HepG2 (cell line): ENCODE measurements around the gene TNRC18. TPM values are rescaled to one million over a fixed set of nuclear protein-coding genes. Genes with fewer than 3 reads are reported as not detected.

ENCODE experiments used
- FOSL1 ChIP-seq: sonication (generic); formaldehyde crosslinking; IDR thresholded peaks from 2 replicates; pipeline ENCODE4 v1.9.0; 2021; ENCODE audit warnings: missing genetic modification reagents, borderline replicate concordance
- HIVEP1 ChIP-seq: sonication (generic); formaldehyde crosslinking; IDR thresholded peaks from 2 replicates; pipeline ENCODE4 v1.4.0; 2020; ENCODE audit warnings: mild to moderate bottlenecking, missing genetic modification reagents
- HOXA9 ChIP-seq: sonication (generic); formaldehyde crosslinking; IDR thresholded peaks from 2 replicates; pipeline ENCODE4 v1.8.1; 2022; ENCODE audit warnings: missing genetic modification reagents, mild to moderate bottlenecking, moderate library complexity, borderline replicate concordance
- ISX ChIP-seq: sonication (generic); formaldehyde crosslinking; conservative IDR thresholded peaks from 2 replicates; pipeline ENCODE4 v1.5.0; 2020; ENCODE audit warnings: missing genetic modification reagents
- KLF16 ChIP-seq, 2 experiments: sonication (generic) in 1 of 2; formaldehyde crosslinking in 1 of 2; IDR thresholded peaks; 2 replicates each; pipeline versions ENCODE4 v1.6.1 to v1.8.0; 2016 to 2023; ENCODE audit warnings: missing genetic modification reagents in 2 of 2, missing compliant biosample characterization in 1 of 2
- KMT2A ChIP-seq: sonication (generic); formaldehyde crosslinking; IDR thresholded peaks from 2 replicates; pipeline ENCODE4 v1.4.0; 2020; ENCODE audit warnings: missing genetic modification reagents
- ONECUT2 ChIP-seq: sonication (generic); formaldehyde crosslinking; IDR thresholded peaks from 2 replicates; pipeline ENCODE4 v1.4.0; 2020; ENCODE audit warnings: missing genetic modification reagents
- PCBP2 ChIP-seq: fragments of 200-400 bp; formaldehyde crosslinking; optimal IDR thresholded peaks from 2 replicates; pipeline ENCODE3; 2018; ENCODE audit warnings: low read length, low read depth; ENCODE audit not compliant: poor library complexity, severe bottlenecking
- TBX3 ChIP-seq: fragments of 450-650 bp; IDR thresholded peaks from 2 replicates; pipeline ENCODE4 v1.6.1; 2017; ENCODE audit warnings: antibody characterized with exemption, mild to moderate bottlenecking, inconsistent platforms, borderline replicate concordance
- YEATS2 ChIP-seq: sonication (generic); formaldehyde crosslinking; IDR thresholded peaks from 2 replicates; pipeline ENCODE4 v1.4.0; 2020; ENCODE audit warnings: missing genetic modification reagents, borderline replicate concordance
- ZFYVE20 ChIP-seq: sonication (generic); formaldehyde crosslinking; IDR thresholded peaks from 2 replicates; pipeline ENCODE4 v1.8.0; 2023; ENCODE audit warnings: low read depth, mild to moderate bottlenecking, moderate library complexity, missing genetic modification reagents, borderline replicate concordance
- ZNF256 ChIP-seq: sonication (generic); formaldehyde crosslinking; conservative IDR thresholded peaks from 2 replicates; pipeline ENCODE4 v1.4.0; 2020; ENCODE audit warnings: missing genetic modification reagents
- ZNF260 ChIP-seq: sonication (generic); formaldehyde crosslinking; IDR thresholded peaks from 2 replicates; pipeline ENCODE4 v1.4.0; 2020; ENCODE audit warnings: missing genetic modification reagents, low read depth, mild to moderate bottlenecking, borderline replicate concordance
- ZNF441 ChIP-seq: sonication (generic); formaldehyde crosslinking; IDR thresholded peaks from 2 replicates; pipeline ENCODE4 v1.7.0; 2021; ENCODE audit warnings: missing genetic modification reagents, borderline replicate concordance
- ZNF557 ChIP-seq: sonication (generic); formaldehyde crosslinking; IDR thresholded peaks from 2 replicates; pipeline ENCODE4 v1.4.0; 2020; ENCODE audit warnings: missing genetic modification reagents
- ZNF607 ChIP-seq: sonication (generic); formaldehyde crosslinking; IDR thresholded peaks from 2 replicates; pipeline ENCODE4 v1.5.1; 2020; ENCODE audit warnings: missing genetic modification reagents, mild to moderate bottlenecking, borderline replicate concordance
- ZNF724P ChIP-seq: sonication (generic); formaldehyde crosslinking; IDR thresholded peaks from 2 replicates; pipeline ENCODE4 v1.8.0; 2022; ENCODE audit warnings: missing genetic modification reagents, borderline replicate concordance
- ZSCAN31 ChIP-seq: sonication (generic); formaldehyde crosslinking; IDR thresholded peaks from 2 replicates; pipeline ENCODE4 v1.5.0; 2020; ENCODE audit warnings: low read depth, mild to moderate bottlenecking, missing genetic modification reagents
- polyA plus RNA-seq, 8 experiments: library from polyadenylated mRNA; depleted of rRNA in 3 of 8; stranded (reverse) in 7 of 8; unstranded in 1 of 8; fragments of >200 nt; fragmentation: Illumina TruSeq in 4 of 8; extraction: Trizol in 4 of 8; gene quantifications; 2 replicates each; pipeline versions ENCODE4 v1.2.1 to v1.2.3, GENCODE V29; 2011 to 2016; ENCODE audit warnings: low read depth in 4 of 8, missing spikeins in 1 of 8, mixed read lengths in 1 of 8; ENCODE audit not compliant: insufficient read depth in 1 of 8
- total RNA-seq, 5 experiments: library from RNA; depleted of rRNA; stranded (reverse); fragments of >200 nt; fragmentation: Illumina TruSeq; extraction: Trizol; gene quantifications; 2 replicates each; pipeline ENCODE4 v1.2.3, GENCODE V29; 2016; ENCODE audit warnings: low read depth in 1 of 5
- TF ChIP-seq, protein P1 (sequence below): fragments of 450-650 bp; IDR thresholded peaks from 2 replicates; pipeline ENCODE4 v1.6.1; 2017; ENCODE audit warnings: mild to moderate bottlenecking
- TF ChIP-seq, protein P2 (sequence below): sonication (generic); formaldehyde crosslinking; IDR thresholded peaks from 2 replicates; pipeline ENCODE4 v1.5.1; 2020; ENCODE audit warnings: missing genetic modification reagents, mild to moderate bottlenecking, borderline replicate concordance
- TF ChIP-seq, protein P3 (sequence below): IDR thresholded peaks from 2 replicates; pipeline ENCODE4 v1.6.1; 2012; ENCODE audit warnings: low read depth, low read length, improper control_type of control experiment
- TF ChIP-seq, protein P4 (sequence below): sonication (generic); formaldehyde crosslinking; IDR thresholded peaks from 2 replicates; pipeline ENCODE4 v1.8.0; 2022; ENCODE audit warnings: mild to moderate bottlenecking, missing genetic modification reagents

Gene TNRC18
- total and polyA plus RNA-seq, 2 of the 13 experiments (the other 11 are each of a cell fraction or from before 2014, with no cell fraction given), result 11.7 to 17.4 TPM

DNA sequence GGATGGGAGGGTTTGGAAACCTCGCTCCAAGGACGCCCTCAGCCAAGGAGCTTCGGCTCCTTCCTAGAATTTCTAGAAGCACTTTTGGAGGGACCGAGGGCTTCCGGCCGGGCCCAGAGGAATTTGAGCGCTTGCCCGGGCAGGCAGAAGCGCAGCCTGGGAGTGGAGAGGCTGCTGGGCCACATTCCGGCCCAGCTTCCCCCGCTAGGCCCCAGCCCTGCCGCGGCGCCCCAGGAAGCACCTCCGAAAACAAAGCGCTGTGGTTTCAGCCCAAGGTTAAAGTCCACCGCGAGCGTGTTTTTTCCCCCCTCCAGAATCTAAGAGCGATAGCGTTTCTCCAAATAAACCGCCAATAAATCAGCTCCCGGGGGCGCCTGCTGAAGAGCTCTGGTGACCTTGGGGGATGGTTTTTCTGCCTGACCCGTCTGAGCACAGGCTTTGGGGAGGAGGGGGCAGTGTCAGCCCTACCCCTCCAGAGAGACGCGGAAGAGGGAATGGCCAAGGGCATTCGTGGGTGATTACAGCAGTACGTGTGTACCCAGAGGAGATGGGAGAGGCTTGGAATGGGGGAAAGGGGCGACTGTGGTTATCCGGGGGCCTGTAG, 5.7 kb upstream of the TNRC18 start (continued):
- TF ChIP-seq PCBP2 (no peak), ZNF260 (CRISPR knock-in tag) (no peak), YEATS2 (CRISPR knock-in tag) (no peak), ZNF607 (CRISPR knock-in tag) (peak; percentile 16; the same call in 1 of the 2 replicates), KMT2A (peak; percentile 64; the same call in 1 of the 2 replicates), HIVEP1 (CRISPR knock-in tag) (peak; percentile 46), HOXA9 (CRISPR knock-in tag) (peak; percentile 81), ZNF256 (peak; percentile 73; the same call in 1 of the 2 replicates), TBX3 (no peak), ISX (CRISPR knock-in tag) (0 out of 2 replicates have a peak, but pooled peaks have one; percentile 18), ONECUT2 (CRISPR knock-in tag) (0 out of 2 replicates have a peak, but pooled peaks have one; percentile 25), FOSL1 (CRISPR knock-in tag) (no peak; the same call in 1 of the 2 replicates), ZNF724P (CRISPR knock-in tag) (no peak), KLF16 (CRISPR knock-in tag; IDR thresholded peaks at IDR 0.05) (peak in 1 of 2 experiments; percentile 55; a peak in 1 of 4 replicates), ZSCAN31 (0 out of 2 replicates have a peak, but pooled peaks have one; percentile 76), ZFYVE20 (CRISPR knock-in tag) (no peak), ZNF557 (CRISPR knock-in tag) (no peak), ZNF441 (CRISPR knock-in tag) (no peak)
- TF ChIP-seq, protein P1, sequence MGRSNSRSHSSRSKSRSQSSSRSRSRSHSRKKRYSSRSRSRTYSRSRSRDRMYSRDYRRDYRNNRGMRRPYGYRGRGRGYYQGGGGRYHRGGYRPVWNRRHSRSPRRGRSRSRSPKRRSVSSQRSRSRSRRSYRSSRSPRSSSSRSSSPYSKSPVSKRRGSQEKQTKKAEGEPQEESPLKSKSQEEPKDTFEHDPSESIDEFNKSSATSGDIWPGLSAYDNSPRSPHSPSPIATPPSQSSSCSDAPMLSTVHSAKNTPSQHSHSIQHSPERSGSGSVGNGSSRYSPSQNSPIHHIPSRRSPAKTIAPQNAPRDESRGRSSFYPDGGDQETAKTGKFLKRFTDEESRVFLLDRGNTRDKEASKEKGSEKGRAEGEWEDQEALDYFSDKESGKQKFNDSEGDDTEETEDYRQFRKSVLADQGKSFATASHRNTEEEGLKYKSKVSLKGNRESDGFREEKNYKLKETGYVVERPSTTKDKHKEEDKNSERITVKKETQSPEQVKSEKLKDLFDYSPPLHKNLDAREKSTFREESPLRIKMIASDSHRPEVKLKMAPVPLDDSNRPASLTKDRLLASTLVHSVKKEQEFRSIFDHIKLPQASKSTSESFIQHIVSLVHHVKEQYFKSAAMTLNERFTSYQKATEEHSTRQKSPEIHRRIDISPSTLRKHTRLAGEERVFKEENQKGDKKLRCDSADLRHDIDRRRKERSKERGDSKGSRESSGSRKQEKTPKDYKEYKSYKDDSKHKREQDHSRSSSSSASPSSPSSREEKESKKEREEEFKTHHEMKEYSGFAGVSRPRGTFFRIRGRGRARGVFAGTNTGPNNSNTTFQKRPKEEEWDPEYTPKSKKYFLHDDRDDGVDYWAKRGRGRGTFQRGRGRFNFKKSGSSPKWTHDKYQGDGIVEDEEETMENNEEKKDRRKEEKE, result no peak
- TF ChIP-seq, protein P2, sequence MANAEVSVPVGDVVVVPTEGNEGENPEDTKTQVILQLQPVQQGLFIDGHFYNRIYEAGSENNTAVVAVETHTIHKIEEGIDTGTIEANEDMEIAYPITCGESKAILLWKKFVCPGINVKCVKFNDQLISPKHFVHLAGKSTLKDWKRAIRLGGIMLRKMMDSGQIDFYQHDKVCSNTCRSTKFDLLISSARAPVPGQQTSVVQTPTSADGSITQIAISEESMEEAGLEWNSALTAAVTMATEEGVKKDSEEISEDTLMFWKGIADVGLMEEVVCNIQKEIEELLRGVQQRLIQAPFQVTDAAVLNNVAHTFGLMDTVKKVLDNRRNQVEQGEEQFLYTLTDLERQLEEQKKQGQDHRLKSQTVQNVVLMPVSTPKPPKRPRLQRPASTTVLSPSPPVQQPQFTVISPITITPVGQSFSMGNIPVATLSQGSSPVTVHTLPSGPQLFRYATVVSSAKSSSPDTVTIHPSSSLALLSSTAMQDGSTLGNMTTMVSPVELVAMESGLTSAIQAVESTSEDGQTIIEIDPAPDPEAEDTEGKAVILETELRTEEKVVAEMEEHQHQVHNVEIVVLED, result no peak; the same call in 1 of the 2 replicates
- TF ChIP-seq, protein P3, sequence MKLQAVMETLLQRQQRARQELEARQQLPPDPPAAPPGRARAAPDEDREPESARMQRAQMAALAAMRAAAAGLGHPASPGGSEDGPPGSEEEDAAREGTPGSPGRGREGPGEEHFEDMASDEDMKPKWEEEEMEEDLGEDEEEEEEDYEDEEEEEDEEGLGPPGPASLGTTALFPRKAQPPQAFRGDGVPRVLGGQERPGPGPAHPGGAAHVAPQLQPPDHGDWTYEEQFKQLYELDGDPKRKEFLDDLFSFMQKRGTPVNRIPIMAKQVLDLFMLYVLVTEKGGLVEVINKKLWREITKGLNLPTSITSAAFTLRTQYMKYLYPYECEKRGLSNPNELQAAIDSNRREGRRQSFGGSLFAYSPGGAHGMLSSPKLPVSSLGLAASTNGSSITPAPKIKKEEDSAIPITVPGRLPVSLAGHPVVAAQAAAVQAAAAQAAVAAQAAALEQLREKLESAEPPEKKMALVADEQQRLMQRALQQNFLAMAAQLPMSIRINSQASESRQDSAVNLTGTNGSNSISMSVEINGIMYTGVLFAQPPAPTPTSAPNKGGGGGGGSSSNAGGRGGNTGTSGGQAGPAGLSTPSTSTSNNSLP, result 0 out of 2 replicates have a peak, but pooled peaks have one; percentile 6
- TF ChIP-seq, protein P4, sequence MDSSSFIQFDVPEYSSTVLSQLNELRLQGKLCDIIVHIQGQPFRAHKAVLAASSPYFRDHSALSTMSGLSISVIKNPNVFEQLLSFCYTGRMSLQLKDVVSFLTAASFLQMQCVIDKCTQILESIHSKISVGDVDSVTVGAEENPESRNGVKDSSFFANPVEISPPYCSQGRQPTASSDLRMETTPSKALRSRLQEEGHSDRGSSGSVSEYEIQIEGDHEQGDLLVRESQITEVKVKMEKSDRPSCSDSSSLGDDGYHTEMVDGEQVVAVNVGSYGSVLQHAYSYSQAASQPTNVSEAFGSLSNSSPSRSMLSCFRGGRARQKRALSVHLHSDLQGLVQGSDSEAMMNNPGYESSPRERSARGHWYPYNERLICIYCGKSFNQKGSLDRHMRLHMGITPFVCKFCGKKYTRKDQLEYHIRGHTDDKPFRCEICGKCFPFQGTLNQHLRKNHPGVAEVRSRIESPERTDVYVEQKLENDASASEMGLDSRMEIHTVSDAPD (CRISPR knock-in tag), result no peak
